HG03460 (cell line): ENCODE data around the gene PKD1L1.

Source experiments
- ATAC-seq: cut with Tn5 transposase; IDR thresholded peaks from one replicate; pipeline ENCODE4 v1.9.1; 2021; ENCODE audit not compliant: unreplicated experiment

The PKD1L1 gene

GRCh38 chr7:47907981-47908616 is 40.2 kb downstream of the PKD1L1 start:
- no peak for ATAC-seq

GRCh38 chr7:47906883-47907282 is 41.4 kb downstream of the PKD1L1 start:
- ATAC-seq, result no peak

- ATAC-seq, result no peak
Measured at GRCh38 chr7:47905076-47905920, 43.0 kb downstream of the PKD1L1 start.

GRCh38 chr7:47902013-47902412 is 46.3 kb downstream of the PKD1L1 start:
- ATAC-seq, result no peak

GRCh38 chr7:47901542-47901941 is 46.7 kb downstream of the PKD1L1 start:
- no peak for ATAC-seq

- no peak for ATAC-seq
Measured at GRCh38 chr7:47897831-47898230, 50.4 kb downstream of the PKD1L1 start.

- ATAC-seq, result no peak
Measured at GRCh38 chr7:47896809-47897423, 51.4 kb downstream of the PKD1L1 start.

- ATAC-seq, result no peak
Measured at GRCh38 chr7:47895026-47895425, 53.2 kb downstream of the PKD1L1 start.

GRCh38 chr7:47893721-47894365 is 54.4 kb downstream of the PKD1L1 start:
- no peak for ATAC-seq

- ATAC-seq, result no peak
Measured at GRCh38 chr7:47893238-47893637, 55.0 kb downstream of the PKD1L1 start.

GRCh38 chr7:47890606-47891005 is 57.7 kb downstream of the PKD1L1 start:
- ATAC-seq, result no peak

GRCh38 chr7:47890125-47890524 is 58.1 kb downstream of the PKD1L1 start:
- no peak for ATAC-seq

GRCh38 chr7:47889723-47890122 is 58.5 kb downstream of the PKD1L1 start:
- no peak for ATAC-seq

GRCh38 chr7:47888371-47889265 is 59.6 kb downstream of the PKD1L1 start:
- ATAC-seq, result no peak

- no peak for ATAC-seq
Measured at GRCh38 chr7:47887016-47887640, 61.1 kb downstream of the PKD1L1 start.

GRCh38 chr7:47885987-47886811 is 62.1 kb downstream of the PKD1L1 start:
- no peak for ATAC-seq

- ATAC-seq, result no peak
Measured at GRCh38 chr7:47885309-47885986, 62.8 kb downstream of the PKD1L1 start.

- no peak for ATAC-seq
Measured at GRCh38 chr7:47884675-47885074, 63.6 kb downstream of the PKD1L1 start.

GRCh38 chr7:47882635-47883034 is 65.6 kb downstream of the PKD1L1 start:
- ATAC-seq, result no peak
